Sigmoid colon (tissue), 3 donors: Measurements from ENCODE around the gene GID4.

ENCODE experiments used
- POLR2A ChIP-seq, 2 donors: fragments of 450-650 bp; IDR thresholded peaks; one replicate each; pipeline ENCODE4 v1.6.1; 2016; ENCODE audit warnings: antibody characterized with exemption in 2 of 2, mild to moderate bottlenecking in 2 of 2, moderate library complexity in 2 of 2
- TF ChIP-seq, protein P1 (sequence below), 4 experiments: fragments of 450-650 bp in 3 of 4; fragments of 200-600 bp in 1 of 4; IDR thresholded peaks; one replicate each; pipeline ENCODE4 v1.5.1; 2016 to 2019; ENCODE audit warnings: antibody characterized with exemption in 4 of 4, mild to moderate bottlenecking in 3 of 4, moderate library complexity in 2 of 4

DNA sequence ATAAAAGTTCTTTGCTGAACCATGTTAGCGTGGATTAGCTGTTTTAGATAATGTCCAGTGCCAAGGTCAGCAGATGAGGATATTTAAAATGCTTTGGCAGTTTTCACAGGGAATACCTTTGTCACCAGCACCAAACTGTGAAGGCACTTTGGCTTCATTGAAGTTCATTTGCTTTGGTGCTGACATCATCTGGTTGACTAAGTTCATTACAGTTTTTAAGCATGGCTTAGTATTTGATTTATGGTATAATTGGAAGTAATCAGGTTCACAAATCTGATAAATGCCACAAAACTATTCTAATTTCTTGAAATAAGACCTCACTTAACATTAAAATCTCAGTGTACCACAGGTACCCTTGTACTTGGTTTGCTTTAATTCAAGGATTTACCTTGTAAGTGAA lies 4.3 kb downstream of the GID4 start:
- TF ChIP-seq, protein P1, sequence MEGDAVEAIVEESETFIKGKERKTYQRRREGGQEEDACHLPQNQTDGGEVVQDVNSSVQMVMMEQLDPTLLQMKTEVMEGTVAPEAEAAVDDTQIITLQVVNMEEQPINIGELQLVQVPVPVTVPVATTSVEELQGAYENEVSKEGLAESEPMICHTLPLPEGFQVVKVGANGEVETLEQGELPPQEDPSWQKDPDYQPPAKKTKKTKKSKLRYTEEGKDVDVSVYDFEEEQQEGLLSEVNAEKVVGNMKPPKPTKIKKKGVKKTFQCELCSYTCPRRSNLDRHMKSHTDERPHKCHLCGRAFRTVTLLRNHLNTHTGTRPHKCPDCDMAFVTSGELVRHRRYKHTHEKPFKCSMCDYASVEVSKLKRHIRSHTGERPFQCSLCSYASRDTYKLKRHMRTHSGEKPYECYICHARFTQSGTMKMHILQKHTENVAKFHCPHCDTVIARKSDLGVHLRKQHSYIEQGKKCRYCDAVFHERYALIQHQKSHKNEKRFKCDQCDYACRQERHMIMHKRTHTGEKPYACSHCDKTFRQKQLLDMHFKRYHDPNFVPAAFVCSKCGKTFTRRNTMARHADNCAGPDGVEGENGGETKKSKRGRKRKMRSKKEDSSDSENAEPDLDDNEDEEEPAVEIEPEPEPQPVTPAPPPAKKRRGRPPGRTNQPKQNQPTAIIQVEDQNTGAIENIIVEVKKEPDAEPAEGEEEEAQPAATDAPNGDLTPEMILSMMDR (IDR thresholded peaks at IDR 0.05) = no peak
- TF ChIP-seq POLR2A (IDR thresholded peaks at IDR 0.05) = no peak
